Epithelial cell of esophagus (primary cell): ENCODE results near the gene PEAR1.
A peak's percentile ranks its signal among the peaks of the same experiment; 100 is the strongest.

Experiments used
- DNase-seq: peaks from one replicate; pipeline ENCODE4 v3.0.0; 2010; ENCODE audit warnings: low read depth
- H3K4me3 ChIP-seq: 2 replicates; pipeline ENCODE4 v1.5.1; 2011; ENCODE audit warnings: mild to moderate bottlenecking, low read length, control low read depth
- CTCF ChIP-seq: IDR thresholded peaks from 2 replicates; pipeline ENCODE4 v1.5.1; 2011; ENCODE audit warnings: low read depth, mild to moderate bottlenecking, low read length, control low read depth, inconsistent platforms; ENCODE audit not compliant: insufficient read depth; ENCODE audit errors: missing control alignments

The PEAR1 gene

DNA sequence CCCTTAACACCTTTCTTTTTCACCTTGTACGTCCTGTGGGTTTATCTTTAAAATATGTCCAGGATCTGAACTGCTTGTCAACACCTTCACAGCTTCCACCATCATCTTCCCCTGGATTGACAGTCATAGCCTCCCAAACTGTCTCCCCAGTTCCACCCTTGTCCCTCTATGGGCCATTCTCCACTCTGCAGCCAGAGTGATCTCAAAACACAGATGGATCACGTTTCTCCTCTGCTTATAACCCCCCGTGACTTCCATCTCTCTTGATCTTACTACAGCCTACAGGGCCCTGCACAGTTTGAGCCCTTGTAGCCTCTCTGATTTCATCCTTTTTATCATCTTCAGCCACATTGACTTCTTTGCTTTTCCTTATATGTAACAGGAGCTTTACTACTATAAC is 38.9 kb upstream of the PEAR1 start:
- no peak for DNase-seq

DNA sequence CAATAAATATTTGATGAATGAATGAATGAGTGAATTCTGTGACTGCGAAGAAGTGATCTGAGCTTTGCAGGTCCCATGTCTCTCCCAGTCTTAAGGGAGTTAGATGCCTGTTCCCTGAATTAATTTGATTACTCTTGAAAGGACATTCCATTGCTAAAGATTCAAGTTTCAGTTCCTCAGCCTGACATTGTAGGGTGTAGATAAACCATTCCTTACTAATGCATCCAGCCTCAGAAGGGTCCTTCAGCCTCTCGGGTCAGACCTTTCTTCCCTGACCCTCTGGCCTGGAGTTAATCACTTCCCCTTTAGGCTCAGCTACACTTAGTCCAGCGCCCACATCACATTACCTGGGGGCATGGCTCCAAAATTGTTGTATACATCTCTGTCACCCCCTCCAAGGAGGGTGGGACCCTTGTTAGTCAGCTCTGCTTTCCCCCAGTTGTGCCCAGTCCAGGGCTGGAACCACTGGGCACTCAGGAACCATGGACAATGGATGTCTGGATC is 37.2 kb upstream of the PEAR1 start:
- no peak for DNase-seq

More for the DNA sequence above, 38.9 kb upstream of the PEAR1 start:
- no peak overlapping the region for H3K4me3 ChIP-seq
- TF ChIP-seq CTCF = no peak

DNA sequence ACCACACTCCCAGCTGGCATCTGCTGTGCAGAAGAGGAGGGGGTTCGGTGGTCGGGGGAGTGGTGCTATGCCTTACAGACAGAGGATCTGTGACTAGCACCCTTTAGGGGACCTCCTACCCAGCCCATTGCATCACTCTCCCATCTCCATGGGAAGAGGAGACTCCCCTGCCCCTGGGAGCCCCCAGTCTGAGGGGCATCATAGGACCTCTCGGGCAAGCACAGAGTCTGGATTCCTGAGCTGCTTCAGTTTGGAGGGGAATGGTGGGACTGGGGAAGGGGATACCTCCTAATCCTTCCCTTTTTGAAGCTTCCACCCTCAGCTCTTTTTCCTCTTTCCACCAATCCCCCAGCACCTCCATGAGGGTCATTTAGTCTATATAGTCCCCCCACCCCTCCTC is 36.0 kb upstream of the PEAR1 start:
- no peak for DNase-seq
- no peak overlapping the region for H3K4me3 ChIP-seq
- TF ChIP-seq CTCF = no peak

More for the DNA sequence above, 37.2 kb upstream of the PEAR1 start:
- H3K4me3 ChIP-seq = no peak overlapping the region
- TF ChIP-seq CTCF = no peak

DNA sequence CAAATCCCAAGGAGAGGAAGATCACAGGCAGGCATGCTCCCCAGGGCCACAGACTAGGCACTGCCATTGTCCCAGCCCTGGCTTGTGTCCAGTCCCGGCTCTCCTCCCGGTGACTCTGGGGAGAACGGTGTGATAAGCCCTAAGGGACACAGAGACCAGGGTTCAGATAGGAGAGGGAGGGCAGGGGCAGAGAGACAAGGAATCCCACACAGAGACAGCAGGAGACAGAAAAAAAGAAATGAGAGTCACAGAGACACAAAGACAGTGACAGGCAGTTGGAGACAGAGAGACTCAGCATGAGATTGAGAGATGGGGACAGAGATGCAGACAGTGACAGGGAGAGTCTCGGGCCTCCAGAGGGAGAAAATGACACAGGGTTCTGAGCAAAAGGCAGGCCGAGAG is 35.0 kb upstream of the PEAR1 start:
- no peak for DNase-seq
- no peak for TF ChIP-seq CTCF
- no peak overlapping the region for H3K4me3 ChIP-seq

DNA sequence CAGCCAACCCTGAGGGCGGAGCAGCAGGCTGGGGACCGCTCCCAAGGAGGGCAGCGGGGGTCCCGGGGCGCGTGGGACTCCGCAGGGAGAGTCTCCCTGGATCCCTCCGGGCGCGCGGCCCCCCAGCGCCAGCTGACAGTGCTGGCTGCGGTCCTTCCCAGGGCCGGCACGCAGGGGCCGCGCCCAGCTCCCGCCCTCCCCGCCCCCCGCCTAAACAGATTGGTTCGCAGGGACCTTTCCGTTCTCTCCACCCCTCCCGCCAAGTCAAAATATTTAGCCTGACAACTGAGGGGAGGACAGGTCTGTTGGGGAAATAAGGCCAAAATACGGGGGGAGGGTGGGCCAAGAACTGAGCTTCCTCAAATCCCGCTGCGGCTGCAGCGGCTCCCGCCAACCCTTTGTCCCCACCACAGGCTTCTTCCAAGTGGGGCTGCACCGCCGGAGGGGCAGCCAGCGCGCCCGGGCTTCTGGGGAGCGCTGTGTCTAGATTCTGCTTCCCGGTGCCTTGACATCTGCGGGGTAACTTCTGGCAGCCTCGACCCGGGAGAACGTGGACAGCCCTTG is 34.5 kb upstream of the PEAR1 start, which contains the start of gene INSRR:
Gene INSRR, minus strand, starts transcription at position 159 of the 564 bp plus-strand sequence. CDS start 496 bp downstream, outside the sequence.
- TF ChIP-seq CTCF = no peak
- H3K4me3 ChIP-seq = peak within 1 kb of the TSS; percentile 14

DNA sequence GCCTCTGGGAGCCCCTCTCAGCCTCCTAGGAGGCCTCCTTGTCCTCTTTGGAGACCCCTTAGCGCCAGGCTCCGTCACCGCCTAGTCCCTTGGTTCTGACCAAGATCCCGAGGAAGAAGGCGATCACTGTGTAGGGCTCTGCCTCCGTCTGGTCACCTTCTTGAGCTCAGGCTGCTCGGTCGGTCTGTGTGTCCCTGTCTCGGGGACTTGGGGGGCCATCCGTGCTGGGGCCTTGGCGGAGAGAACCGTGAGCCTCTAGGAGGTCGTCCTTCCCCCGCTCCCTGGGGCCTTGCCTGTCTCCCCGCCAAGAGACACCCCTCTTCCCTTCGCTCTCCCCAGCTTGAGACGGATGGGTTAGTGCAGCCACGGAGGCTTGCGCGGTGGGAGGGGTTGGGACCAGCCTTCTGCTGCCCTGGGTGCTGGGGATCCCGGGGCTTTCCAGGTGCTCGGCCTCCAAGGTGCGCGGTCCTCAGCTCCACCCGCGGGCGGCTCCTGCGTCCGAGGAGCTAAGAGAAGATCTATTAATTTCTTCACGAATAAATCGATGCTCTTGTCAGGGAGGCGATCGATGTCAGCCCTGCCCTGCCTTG is 33.9 kb upstream of the PEAR1 start:
- peak; percentile 29 for DNase-seq
- H3K4me3 ChIP-seq = peak overlapping the region; percentile 14
- no peak for TF ChIP-seq CTCF

More for the DNA sequence above, 34.5 kb upstream of the PEAR1 start, which contains the start of gene INSRR:
- DNase-seq = no peak
